Measurements from ENCODE around the gene KLK13. TPM values are rescaled to one million over a fixed set of nuclear protein-coding genes. Genes with fewer than 3 reads are reported as not detected.

Gene KLK13
- total RNA-seq, 1 experiment from 2014 or later, result not detected

GRCh38 chr19:51066393-51067186 is 1.7 kb upstream of the KLK13 start:
- Histone ChIP-seq H3K4me3 (ENCODE audit: low read depth, low read length, poor library complexity, severe bottlenecking) (no peak overlapping the region), H3K27me3 (replicated peaks; ENCODE audit: insufficient read depth, low read depth, low read length, poor library complexity) (peaks cover 42% of the 10 kb centered on the region), H3K9me3 (ENCODE audit: low read depth, low read length, poor library complexity, severe bottlenecking) (no peaks in the 10 kb centered on the region), H3K27ac (ENCODE audit: low read depth, low read length, poor library complexity, severe bottlenecking) (no peak overlapping the region), H3K36me3 (ENCODE audit: insufficient read depth, low read length, poor library complexity, severe bottlenecking) (no peaks in the 10 kb centered on the region), H3K4me1 (ENCODE audit: insufficient read depth, low read length, poor library complexity, severe bottlenecking) (no peaks in the 10 kb centered on the region)
- ChIA-PET CTCF (no interaction called here), POLR2A (ENCODE audit: low non-redundant PET) (no interaction called here)
- no TSS peak for BruUV-seq (replicated peaks)
- no peak for DNase-seq (ENCODE audit: low spot score)
- intact Hi-C loops (cut with micrococcal nuclease; ENCODE audit: unreplicated experiment), result no loop called here
- no peak for TF ChIP-seq CTCF (conservative IDR thresholded peaks at IDR 0.05; ENCODE audit: low read depth, low read length)
- no peak for TF ChIP-seq EZH2 (IDR thresholded peaks at IDR 0.05; ENCODE audit: borderline replicate concordance, low read depth, low read length, poor library complexity, severe bottlenecking)

- Histone ChIP-seq H3K27me3 (replicated peaks; ENCODE audit: insufficient read depth, low read depth, low read length, poor library complexity) (peaks cover 42% of the 10 kb centered on the region), H3K4me1 (ENCODE audit: insufficient read depth, low read length, poor library complexity, severe bottlenecking) (no peaks in the 10 kb centered on the region), H3K36me3 (ENCODE audit: insufficient read depth, low read length, poor library complexity, severe bottlenecking) (no peaks in the 10 kb centered on the region), H3K4me3 (ENCODE audit: low read depth, low read length, poor library complexity, severe bottlenecking) (no peak overlapping the region), H3K27ac (ENCODE audit: low read depth, low read length, poor library complexity, severe bottlenecking) (no peak overlapping the region), H3K9me3 (ENCODE audit: low read depth, low read length, poor library complexity, severe bottlenecking) (no peaks in the 10 kb centered on the region)
- no TSS peak for BruUV-seq (replicated peaks)
- intact Hi-C loops (cut with micrococcal nuclease; ENCODE audit: unreplicated experiment), result no loop called here
- ChIA-PET POLR2A (ENCODE audit: low non-redundant PET) (no interaction called here), CTCF (no interaction called here)
- no peak for DNase-seq (ENCODE audit: low spot score)
- TF ChIP-seq EZH2 (IDR thresholded peaks at IDR 0.05; ENCODE audit: borderline replicate concordance, low read depth, low read length, poor library complexity, severe bottlenecking), result no peak
- TF ChIP-seq CTCF (conservative IDR thresholded peaks at IDR 0.05; ENCODE audit: low read depth, low read length), result no peak
Measured at GRCh38 chr19:51065221-51065960, 499 bp upstream of the KLK13 start.

GRCh38 chr19:51063664-51064063 is 1.2 kb downstream of the KLK13 start:
- CTCF ChIA-PET, result no interaction called here

More at GRCh38 chr19:51063664-51064063, 1.2 kb downstream of the KLK13 start:
- DNase-seq (ENCODE audit: low spot score), result no peak
- TF ChIP-seq EZH2 (IDR thresholded peaks at IDR 0.05; ENCODE audit: borderline replicate concordance, low read depth, low read length, poor library complexity, severe bottlenecking) (no peak), CTCF (conservative IDR thresholded peaks at IDR 0.05; ENCODE audit: low read depth, low read length) (no peak)
- intact Hi-C loops (cut with micrococcal nuclease; ENCODE audit: unreplicated experiment), result no loop called here
- BruUV-seq (replicated peaks), result no TSS peak
- Histone ChIP-seq H3K9me3 (ENCODE audit: low read depth, low read length, poor library complexity, severe bottlenecking) (no peaks in the 10 kb centered on the region), H3K4me3 (ENCODE audit: low read depth, low read length, poor library complexity, severe bottlenecking) (no peak overlapping the region), H3K36me3 (ENCODE audit: insufficient read depth, low read length, poor library complexity, severe bottlenecking) (no peaks in the 10 kb centered on the region), H3K27me3 (replicated peaks; ENCODE audit: insufficient read depth, low read depth, low read length, poor library complexity) (peaks cover 35% of the 10 kb centered on the region), H3K27ac (ENCODE audit: low read depth, low read length, poor library complexity, severe bottlenecking) (no peak overlapping the region), H3K4me1 (ENCODE audit: insufficient read depth, low read length, poor library complexity, severe bottlenecking) (no peaks in the 10 kb centered on the region)
- POLR2A ChIA-PET (ENCODE audit: low non-redundant PET), result no interaction called here

Data from A673 (cell line).